ENCODE data around the gene RPL22.

The RPL22 gene

GRCh38 chr1:6142036-6142621, 57.3 kb downstream of the RPL22 start:
- no peak for DNase-seq (ENCODE audit: low spot score)
- in situ Hi-C loops (cut with MboI; ENCODE audit: low pct_unique_long_range_greater_than_20kb, low sequenced_read_pairs, unreplicated experiment) = no loop called here
- TF ChIP-seq CTCF (IDR thresholded peaks at IDR 0.05; ENCODE audit: extremely low read depth, insufficient read depth, missing control alignments) = no peak

DNA sequence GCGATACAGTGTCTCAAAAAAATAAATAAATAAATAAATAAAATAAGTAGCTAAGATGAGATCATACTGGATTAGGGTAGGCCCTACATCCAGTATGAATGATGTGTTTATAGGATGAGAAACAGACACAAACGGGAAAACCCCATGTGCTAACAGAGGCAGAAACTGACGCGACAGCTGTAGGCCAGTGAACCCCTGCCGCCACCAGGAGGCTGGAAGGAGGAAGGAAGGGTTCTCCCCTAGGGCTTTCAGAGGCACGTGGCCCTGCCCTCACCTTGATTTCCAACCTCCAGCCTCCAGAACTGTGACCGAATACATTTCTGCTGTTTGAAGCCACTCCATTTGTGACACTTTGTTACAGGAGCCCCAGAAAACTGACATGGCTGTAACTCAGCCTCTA, 57.8 kb downstream of the RPL22 start:
- DNase-seq (ENCODE audit: low spot score) = peak; percentile 74
- in situ Hi-C loops (cut with MboI; ENCODE audit: low pct_unique_long_range_greater_than_20kb, low sequenced_read_pairs, unreplicated experiment) = no loop called here
- TF ChIP-seq CTCF (IDR thresholded peaks at IDR 0.05; ENCODE audit: extremely low read depth, insufficient read depth, missing control alignments) = peak; percentile 39

DNA sequence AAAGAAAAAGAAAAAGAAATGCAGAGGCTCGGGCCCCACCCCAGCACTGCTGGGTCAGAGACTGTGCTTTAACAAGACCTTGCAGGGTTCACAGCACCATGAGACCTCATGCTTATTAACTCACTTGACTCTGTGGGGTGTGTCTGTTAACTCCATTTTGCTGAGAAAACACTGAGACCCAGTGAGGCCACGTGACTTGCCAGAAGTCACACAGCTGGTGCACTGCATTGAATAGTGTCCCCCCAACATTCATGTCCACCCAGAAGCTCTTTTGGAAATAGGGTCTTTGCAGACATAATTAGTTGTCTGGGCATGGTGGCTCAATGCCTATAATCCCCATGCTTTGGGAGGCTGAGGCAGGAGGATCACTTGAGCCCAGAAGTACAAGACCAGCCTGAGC, 59.0 kb downstream of the RPL22 start:
- TF ChIP-seq CTCF (IDR thresholded peaks at IDR 0.05; ENCODE audit: extremely low read depth, insufficient read depth, missing control alignments) = no peak
- no peak for DNase-seq (ENCODE audit: low spot score)
- in situ Hi-C loops (cut with MboI; ENCODE audit: low pct_unique_long_range_greater_than_20kb, low sequenced_read_pairs, unreplicated experiment) = no loop called here

GRCh38 chr1:6137758-6138157, 61.6 kb downstream of the RPL22 start:
- no peak for DNase-seq (ENCODE audit: low spot score)
- no peak for TF ChIP-seq CTCF (IDR thresholded peaks at IDR 0.05; ENCODE audit: extremely low read depth, insufficient read depth, missing control alignments)
- in situ Hi-C loops (cut with MboI; ENCODE audit: low pct_unique_long_range_greater_than_20kb, low sequenced_read_pairs, unreplicated experiment) = no loop called here

- in situ Hi-C loops (cut with MboI; ENCODE audit: low pct_unique_long_range_greater_than_20kb, low sequenced_read_pairs, unreplicated experiment) = no loop called here
- no peak for DNase-seq (ENCODE audit: low spot score)
- no peak for TF ChIP-seq CTCF (IDR thresholded peaks at IDR 0.05; ENCODE audit: extremely low read depth, insufficient read depth, missing control alignments)
Observed at GRCh38 chr1:6136516-6137220, 62.7 kb downstream of the RPL22 start.

Measured in GM13977 (cell line).